ENCODE measurements around the gene IL32.

The IL32 gene

GRCh38 chr16:3045758-3046640 is 19.4 kb upstream of the IL32 start, which contains the start of gene MMP25:
Gene MMP25, plus strand, starts transcription at chr16:3046561. Its CDS starts 357 bp downstream, at chr16:3046918.
- TF ChIP-seq TCF4 (CRISPR knock-in tag; IDR thresholded peaks at IDR 0.05; ENCODE audit: borderline replicate concordance) (no peak), BACH2 (CRISPR knock-in tag; IDR thresholded peaks at IDR 0.05; ENCODE audit: borderline replicate concordance) (no peak)
- ATAC-seq = peak; percentile 50

GRCh38 chr16:3046641-3047386 is 18.6 kb upstream of the IL32 start:
- ATAC-seq = no peak; the same call in 2 of the 3 replicates
- TF ChIP-seq ARNTL (CRISPR knock-in tag; IDR thresholded peaks at IDR 0.05; ENCODE audit: borderline replicate concordance, low read depth) (no peak), TCF4 (CRISPR knock-in tag; IDR thresholded peaks at IDR 0.05; ENCODE audit: borderline replicate concordance) (no peak), SNAI2 (CRISPR knock-in tag; IDR thresholded peaks at IDR 0.05) (no peak), ZFP30 (CRISPR knock-in tag; IDR thresholded peaks at IDR 0.05) (no peak), POU6F1 (CRISPR knock-in tag; IDR thresholded peaks at IDR 0.05; ENCODE audit: borderline replicate concordance, low read depth) (no peak), ZNF565 (CRISPR knock-in tag; conservative IDR thresholded peaks at IDR 0.05; ENCODE audit: low read depth) (no peak), ZC3H10 (CRISPR knock-in tag; IDR thresholded peaks at IDR 0.05) (no peak), CSDC2 (CRISPR knock-in tag; IDR thresholded peaks at IDR 0.05) (no peak), ZNF8 (CRISPR knock-in tag; IDR thresholded peaks at IDR 0.05) (no peak), GLIS3 (CRISPR knock-in tag; IDR thresholded peaks at IDR 0.05) (no peak), ZFP3 (CRISPR knock-in tag; IDR thresholded peaks at IDR 0.05) (no peak), ISL1 (CRISPR knock-in tag; IDR thresholded peaks at IDR 0.05) (no peak), CREB5 (CRISPR knock-in tag; IDR thresholded peaks at IDR 0.05; ENCODE audit: low read depth) (no peak), ZNF70 (CRISPR knock-in tag; IDR thresholded peaks at IDR 0.05) (no peak), CSRNP3 (CRISPR knock-in tag; IDR thresholded peaks at IDR 0.05) (no peak), RARB (CRISPR knock-in tag; IDR thresholded peaks at IDR 0.05) (no peak), OSR1 (CRISPR knock-in tag; IDR thresholded peaks at IDR 0.05) (no peak), PATZ1 (CRISPR knock-in tag; IDR thresholded peaks at IDR 0.05; ENCODE audit: borderline replicate concordance) (no peak)

- TF ChIP-seq ISL1 (CRISPR knock-in tag; IDR thresholded peaks at IDR 0.05) (no peak), CREB5 (CRISPR knock-in tag; IDR thresholded peaks at IDR 0.05; ENCODE audit: low read depth) (no peak), ESRRG (CRISPR knock-in tag; IDR thresholded peaks at IDR 0.05) (no peak), TOX (CRISPR knock-in tag; IDR thresholded peaks at IDR 0.05; ENCODE audit: borderline replicate concordance) (no peak), PATZ1 (CRISPR knock-in tag; IDR thresholded peaks at IDR 0.05; ENCODE audit: borderline replicate concordance) (no peak), ZFP3 (CRISPR knock-in tag; IDR thresholded peaks at IDR 0.05) (no peak), ZNF8 (CRISPR knock-in tag; IDR thresholded peaks at IDR 0.05) (no peak), ZNF70 (CRISPR knock-in tag; IDR thresholded peaks at IDR 0.05) (no peak), BACH2 (CRISPR knock-in tag; IDR thresholded peaks at IDR 0.05; ENCODE audit: borderline replicate concordance) (no peak), ARNTL (CRISPR knock-in tag; IDR thresholded peaks at IDR 0.05; ENCODE audit: borderline replicate concordance, low read depth) (no peak), RARB (CRISPR knock-in tag; IDR thresholded peaks at IDR 0.05) (no peak), TSHZ2 (CRISPR knock-in tag; IDR thresholded peaks at IDR 0.05) (no peak), SNAI2 (CRISPR knock-in tag; IDR thresholded peaks at IDR 0.05) (no peak), ZNF565 (CRISPR knock-in tag; conservative IDR thresholded peaks at IDR 0.05; ENCODE audit: low read depth) (no peak), OSR1 (CRISPR knock-in tag; IDR thresholded peaks at IDR 0.05) (no peak)
- no peak; the same call in 2 of the 3 replicates for ATAC-seq
Measured at GRCh38 chr16:3047387-3047720, 18.1 kb upstream of the IL32 start.

Data from SK-N-SH treated with all-trans-retinoic acid at 6 μM for 48 hours (cell line).